Activated T-helper 1 cell treated with anti-CD3 and anti-CD28 coated beads, Interleukin-12 subunit alpha, Interleukin-12 subunit beta, Interleukin-2, Interleukin-4 antibody, amounts not matched to agents 30 ng/mL and 10 ng/mL and 1 ng/mL, durations not matched to agents 14 hours and 24 hours and 36 hours (primary cell): ENCODE results near the gene ANAPC10. TPM values are rescaled to one million over a fixed set of nuclear protein-coding genes. Genes with fewer than 3 reads are reported as not detected.
A peak's percentile ranks its signal among the peaks of the same experiment; 100 is the strongest.
"Not testable (repeated sequence)": the region's sequence is repeated elsewhere in the genome, so short reads cannot be mapped to it uniquely, and the experiment has no call there.

Experiments used
- DNase-seq: peaks from one replicate; pipeline ENCODE4 v3.0.0; 2021; ENCODE audit warnings: low spot score
- H3K27ac Mint-ChIP-seq: one replicate; pipeline ENCODE4 v1.8.0; 2021; ENCODE audit warnings: mild to moderate bottlenecking, mixed read lengths
- H3K27me3 Mint-ChIP-seq: one replicate; pipeline ENCODE4 v1.8.0; 2022; ENCODE audit warnings: mild to moderate bottlenecking, moderate library complexity, mixed read lengths; ENCODE audit not compliant: insufficient read depth
- H3K36me3 Mint-ChIP-seq: one replicate; pipeline ENCODE4 v1.8.0; 2021; ENCODE audit warnings: low read depth, mixed read lengths
- H3K4me1 Mint-ChIP-seq: one replicate; pipeline ENCODE4 v1.8.0; 2021; ENCODE audit warnings: low read depth, mixed read lengths
- H3K4me3 Mint-ChIP-seq: one replicate; pipeline ENCODE4 v1.8.0; 2021; ENCODE audit warnings: mild to moderate bottlenecking, moderate library complexity, mixed read lengths
- H3K9me3 Mint-ChIP-seq: one replicate; pipeline ENCODE4 v1.8.0; 2021; ENCODE audit warnings: mixed read lengths
- intact Hi-C: fragments of 100-400 bp; cut with micrococcal nuclease; formaldehyde crosslinking; loops from one replicate; pipeline ENCODE4 v1.15.1; 2024
- total RNA-seq: library from RNA; stranded (reverse); gene quantifications from 2 replicates; pipeline ENCODE4 v1.2.3, GENCODE V29; 2022

ANAPC10 gene
- total RNA-seq, 1 donor from 2014 or later, result 25.4 TPM

GRCh38 chr4:145035494-145036136 lies 62.4 kb downstream of the ANAPC10 start:
- intact Hi-C loops, result no loop called here
- Mint-ChIP-seq H3K4me1 (peaks cover 13% of the 10 kb centered on the region), H3K27me3 (no peaks in the 10 kb centered on the region), H3K9me3 (peaks cover 4% of the 10 kb centered on the region), H3K4me3 (no peak overlapping the region), H3K36me3 (peaks cover 36% of the 10 kb centered on the region), H3K27ac (no peak overlapping the region)
- DNase-seq, result no peak

DNA sequence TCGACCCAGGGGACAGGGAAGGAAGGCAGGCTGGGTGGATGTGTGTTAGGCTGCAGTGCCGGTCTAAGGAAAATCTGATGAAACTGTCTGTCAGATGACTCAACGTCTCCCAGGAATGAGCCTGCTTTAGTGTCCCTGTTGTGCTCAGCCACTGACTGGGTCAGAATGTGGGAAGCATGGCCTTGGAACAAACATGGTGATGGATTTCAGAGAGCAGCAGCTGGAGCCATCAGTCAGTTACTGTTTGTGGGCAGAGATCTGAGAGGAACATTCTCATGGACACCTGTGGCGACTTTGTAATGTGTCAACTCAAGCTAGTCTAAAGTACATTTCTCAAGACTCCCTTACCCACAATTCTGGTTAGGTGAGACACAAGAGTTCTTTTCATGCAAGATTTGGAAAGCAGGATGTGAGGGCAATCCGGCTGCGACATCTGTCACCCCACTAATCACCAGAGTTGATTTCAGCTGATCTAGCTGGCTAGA lies 63.2 kb downstream of the ANAPC10 start:
- peaks cover 13% of the 10 kb centered on the region for H3K4me1 Mint-ChIP-seq
- H3K36me3 Mint-ChIP-seq, result peaks cover 33% of the 10 kb centered on the region
- no peak for DNase-seq
- peaks cover 4% of the 10 kb centered on the region for H3K9me3 Mint-ChIP-seq
- intact Hi-C loops, result no loop called here
- H3K4me3 Mint-ChIP-seq, result no peak overlapping the region
- H3K27me3 Mint-ChIP-seq, result no peaks in the 10 kb centered on the region
- H3K27ac Mint-ChIP-seq, result no peak overlapping the region

GRCh38 chr4:145019346-145019745 lies 78.7 kb downstream of the ANAPC10 start:
- Mint-ChIP-seq H3K9me3 (peaks cover 22% of the 10 kb centered on the region), H3K27me3 (no peaks in the 10 kb centered on the region), H3K27ac (peak overlapping the region; percentile 88), H3K36me3 (peaks cover 35% of the 10 kb centered on the region), H3K4me3 (peak overlapping the region; percentile 65), H3K4me1 (peaks cover 34% of the 10 kb centered on the region)
- intact Hi-C loops, result loop anchor here (2.0 to 10.0 kb wide), 2 partner anchors 37 to 155 kb away; no protein-coding TSS in a partner anchor
- peak; percentile 3 for DNase-seq

DNA sequence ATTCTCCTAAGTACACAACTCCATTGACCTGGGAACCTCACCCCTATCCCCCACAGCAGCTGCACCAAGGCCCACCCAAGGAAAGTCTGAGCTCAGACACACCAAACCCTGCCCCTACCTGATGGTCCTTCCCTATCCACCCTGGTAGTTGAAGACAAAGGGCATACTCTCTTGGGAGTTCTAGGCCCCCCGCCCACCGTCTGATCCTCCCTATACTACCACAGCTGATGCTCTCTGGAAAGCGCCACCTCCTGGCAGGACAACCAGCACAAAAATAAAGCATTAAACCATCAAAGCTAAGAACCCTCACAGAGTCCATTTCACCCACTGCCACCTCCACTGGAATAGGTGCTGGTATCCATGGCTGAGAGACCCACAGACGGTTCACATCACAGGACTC lies 83.6 kb downstream of the ANAPC10 start:
- Mint-ChIP-seq H3K27me3 (no peaks in the 10 kb centered on the region), H3K4me1 (peaks cover 26% of the 10 kb centered on the region), H3K9me3 (peaks cover under 1% of the 10 kb centered on the region), H3K27ac (no peak overlapping the region), H3K36me3 (peaks cover 12% of the 10 kb centered on the region), H3K4me3 (no peak overlapping the region)
- intact Hi-C loops, result loop anchor here (10.0 kb wide), 1 partner anchor 160 kb away; no protein-coding TSS in a partner anchor
- no peak for DNase-seq

DNA sequence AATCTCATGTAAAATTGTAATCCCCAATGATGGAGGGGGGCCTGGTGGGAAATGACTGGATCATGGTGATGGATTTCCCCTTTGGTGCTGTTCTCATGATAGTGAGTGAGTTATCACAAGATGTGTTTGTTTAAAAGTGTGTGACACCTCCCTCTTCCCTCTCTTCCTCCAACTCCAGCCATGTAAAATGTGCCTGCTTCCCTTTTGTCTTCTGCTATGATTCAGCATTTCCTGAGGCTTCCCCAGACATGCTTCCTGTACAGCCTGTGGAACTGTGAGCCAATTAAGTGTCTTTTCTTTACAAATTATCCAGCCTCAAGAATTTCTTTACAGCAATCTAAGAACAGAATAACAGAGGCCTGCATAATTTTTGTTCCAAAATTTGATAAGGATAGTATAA lies 85.2 kb downstream of the ANAPC10 start:
- Mint-ChIP-seq H3K36me3 (peaks cover 8% of the 10 kb centered on the region), H3K4me3 (no peak overlapping the region), H3K27ac (peak overlapping the region; percentile 53)

GRCh38 chr4:145011636-145012035 lies 86.4 kb downstream of the ANAPC10 start:
- H3K4me3 Mint-ChIP-seq, result no peak overlapping the region
- H3K4me1 Mint-ChIP-seq, result peaks cover 14% of the 10 kb centered on the region
- H3K36me3 Mint-ChIP-seq, result peaks cover 13% of the 10 kb centered on the region
- intact Hi-C loops, result loop anchor here (10.0 kb wide), 1 partner anchor 163 kb away; no protein-coding TSS in a partner anchor
- DNase-seq, result no peak
- no peak overlapping the region for H3K27ac Mint-ChIP-seq
- peaks cover 11% of the 10 kb centered on the region for H3K9me3 Mint-ChIP-seq
- no peaks in the 10 kb centered on the region for H3K27me3 Mint-ChIP-seq

More for the DNA sequence above, 85.2 kb downstream of the ANAPC10 start:
- Mint-ChIP-seq H3K4me1 (peaks cover 14% of the 10 kb centered on the region), H3K27me3 (no peaks in the 10 kb centered on the region), H3K9me3 (peaks cover 6% of the 10 kb centered on the region)
- intact Hi-C loops, result loop anchor here (10.0 kb wide), 1 partner anchor 162 kb away; no protein-coding TSS in a partner anchor
- no peak for DNase-seq

DNA sequence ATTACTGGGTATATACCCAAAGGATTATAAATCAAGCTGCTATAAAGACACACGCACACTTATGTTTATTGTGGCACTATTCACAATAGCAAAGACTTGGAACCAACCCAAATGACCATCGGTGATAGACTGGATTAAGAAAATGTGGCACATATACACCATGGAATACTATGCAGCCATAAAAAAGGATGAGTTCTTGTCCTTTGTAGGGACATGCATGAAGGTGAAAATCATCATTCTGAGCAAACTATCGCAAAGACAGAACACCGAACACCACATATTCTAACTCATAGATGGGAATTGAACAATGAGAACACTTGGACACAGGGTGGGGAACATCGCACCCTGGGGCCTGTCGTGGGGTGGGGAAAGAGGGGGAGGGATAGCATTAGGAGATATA lies 87.7 kb downstream of the ANAPC10 start:
- peaks cover 13% of the 10 kb centered on the region for H3K36me3 Mint-ChIP-seq
- H3K9me3 Mint-ChIP-seq, result peaks cover 11% of the 10 kb centered on the region
- H3K4me1 Mint-ChIP-seq, result peaks cover 14% of the 10 kb centered on the region
- H3K27me3 Mint-ChIP-seq, DNase-seq, H3K27ac Mint-ChIP-seq, H3K4me3 Mint-ChIP-seq: not testable (repeated sequence)
- intact Hi-C loops, result loop anchor here (10.0 kb wide), 1 partner anchor 164 kb away; no protein-coding TSS in a partner anchor

GRCh38 chr4:145003675-145004074 lies 94.3 kb downstream of the ANAPC10 start:
- H3K27ac Mint-ChIP-seq, result no peak overlapping the region
- intact Hi-C loops, result no loop called here
- no peak overlapping the region for H3K4me3 Mint-ChIP-seq
- H3K27me3 Mint-ChIP-seq, result no peaks in the 10 kb centered on the region
- peaks cover 20% of the 10 kb centered on the region for H3K36me3 Mint-ChIP-seq
- H3K4me1 Mint-ChIP-seq, result no peaks in the 10 kb centered on the region
- DNase-seq, result no peak
- H3K9me3 Mint-ChIP-seq, result peaks cover 19% of the 10 kb centered on the region

- Mint-ChIP-seq H3K27ac (no peak overlapping the region), H3K9me3 (peaks cover 26% of the 10 kb centered on the region), H3K36me3 (peaks cover 20% of the 10 kb centered on the region), H3K4me1 (no peaks in the 10 kb centered on the region), H3K27me3 (no peaks in the 10 kb centered on the region), H3K4me3 (no peak overlapping the region)
- no peak for DNase-seq
- intact Hi-C loops, result no loop called here
Observed at GRCh38 chr4:145001635-145002034, 96.4 kb downstream of the ANAPC10 start.

DNA sequence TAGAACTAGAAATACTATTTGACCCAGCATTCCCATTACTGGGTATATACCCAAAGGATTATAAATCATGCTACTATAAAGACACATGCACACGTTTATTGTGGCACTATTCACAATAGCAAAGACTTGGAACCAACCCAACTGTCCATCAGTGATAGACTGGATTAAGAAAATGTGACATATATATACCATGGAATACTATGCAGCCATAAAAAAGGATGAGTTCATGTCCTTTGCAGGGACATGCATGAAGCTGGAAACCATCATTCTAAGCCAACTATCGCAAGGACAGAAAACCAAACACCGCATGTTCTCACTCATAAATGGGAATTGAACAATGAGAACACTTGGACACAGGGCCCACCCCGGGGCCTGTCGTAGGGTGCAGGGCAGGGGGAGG lies 97.3 kb downstream of the ANAPC10 start:
- DNase-seq, H3K4me1 Mint-ChIP-seq, H3K27ac Mint-ChIP-seq, H3K27me3 Mint-ChIP-seq, intact Hi-C loops, H3K4me3 Mint-ChIP-seq: not testable (repeated sequence)
- Mint-ChIP-seq H3K36me3 (peaks cover 22% of the 10 kb centered on the region), H3K9me3 (peaks cover 26% of the 10 kb centered on the region)

GRCh38 chr4:144989306-144989705 lies 108.7 kb downstream of the ANAPC10 start:
- intact Hi-C loops, result no loop called here
- H3K4me1 Mint-ChIP-seq, result peaks cover 5% of the 10 kb centered on the region
- peaks cover 4% of the 10 kb centered on the region for H3K9me3 Mint-ChIP-seq
- H3K4me3 Mint-ChIP-seq, result no peak overlapping the region
- DNase-seq, result no peak
- H3K27ac Mint-ChIP-seq, result no peak overlapping the region
- H3K27me3 Mint-ChIP-seq, result no peaks in the 10 kb centered on the region
- H3K36me3 Mint-ChIP-seq, result peaks cover 7% of the 10 kb centered on the region

GRCh38 chr4:144985531-144985930 lies 112.5 kb downstream of the ANAPC10 start:
- Mint-ChIP-seq H3K9me3 (peaks cover 4% of the 10 kb centered on the region), H3K27me3 (no peaks in the 10 kb centered on the region), H3K27ac (no peak overlapping the region), H3K4me1 (no peaks in the 10 kb centered on the region), H3K36me3 (peaks cover 4% of the 10 kb centered on the region), H3K4me3 (no peak overlapping the region)
- intact Hi-C loops, result no loop called here
- no peak for DNase-seq

GRCh38 chr4:144985014-144985413 lies 113.0 kb downstream of the ANAPC10 start:
- intact Hi-C loops, result no loop called here
- Mint-ChIP-seq H3K27ac (no peak overlapping the region), H3K9me3 (peaks cover 4% of the 10 kb centered on the region), H3K4me1 (no peaks in the 10 kb centered on the region), H3K4me3 (no peak overlapping the region), H3K27me3 (no peaks in the 10 kb centered on the region), H3K36me3 (peaks cover 4% of the 10 kb centered on the region)
- DNase-seq, result no peak
